ENCODE results near the gene IPO13. TPM values are rescaled to one million over a fixed set of nuclear protein-coding genes. Genes with fewer than 3 reads are reported as not detected.

The IPO13 gene
- total and polyA plus RNA-seq, 9 donors, result 8.6 to 30.3 (median 20.8) TPM

GRCh38 chr1:43938892-43939587 lies 7.7 kb upstream of the IPO13 start:
- no peaks in the 10 kb centered on the region for H3K9me3 ChIP-seq
- no peak for DNase-seq
- no peaks in the 10 kb centered on the region for H3K27me3 ChIP-seq
- no peaks in the 10 kb centered on the region for H3K4me1 ChIP-seq (ENCODE audit: insufficient read depth)
- no peak for TF ChIP-seq POLR2A (IDR thresholded peaks at IDR 0.05)
- no peaks in the 10 kb centered on the region for H3K36me3 ChIP-seq
- intact Hi-C loops (cut with DNase I), result loop anchor here in 3 of 4 donors (5.0 to 10.0 kb wide), 3 partner anchors 404 to 714 kb away; partner anchors contain the start of gene PTPRF (in 1 of the 3)
- WGBS, 3 donors, result 81 to 86% (median 84%) methylated on average over 3 of the region's 3 CpGs
- no peak overlapping the region for H3K27ac ChIP-seq
- H3K4me3 ChIP-seq, result no peak overlapping the region

GRCh38 chr1:43942411-43942810 lies 4.3 kb upstream of the IPO13 start:
- TF ChIP-seq POLR2A (IDR thresholded peaks at IDR 0.05) (no peak), EP300 (IDR thresholded peaks at IDR 0.05) (no peak), CTCF (IDR thresholded peaks at IDR 0.05) (no peak)
- intact Hi-C loops (cut with DNase I), result no loop called here
- H3K36me3 ChIP-seq, result no peaks in the 10 kb centered on the region
- 86 to 94% (median 90%) methylated on average over 3 of the region's 3 CpGs for WGBS, 3 donors
- no peak overlapping the region for H3K4me3 ChIP-seq
- no peaks in the 10 kb centered on the region for H3K27me3 ChIP-seq
- DNase-seq, result no peak
- no peak overlapping the region for H3K27ac ChIP-seq
- peaks cover under 1% of the 10 kb centered on the region for H3K4me1 ChIP-seq (ENCODE audit: insufficient read depth)
- no peaks in the 10 kb centered on the region for H3K9me3 ChIP-seq

GRCh38 chr1:43944860-43945259 lies 1.9 kb upstream of the IPO13 start:
- 97 to 100% (median 100%) methylated on average over 1 of the region's 1 CpG for WGBS, 3 donors
- H3K27me3 ChIP-seq, result no peaks in the 10 kb centered on the region

GRCh38 chr1:43945674-43946235 lies 995 bp upstream of the IPO13 start:
- H3K9me3 ChIP-seq, result no peaks in the 10 kb centered on the region
- H3K4me3 ChIP-seq, result peak overlapping the region; percentile 82
- WGBS, 3 donors, result 4 to 13% (median 4%) methylated on average over 3 of the region's 3 CpGs
- TF ChIP-seq EP300 (IDR thresholded peaks at IDR 0.05), result no peak
- no peak for TF ChIP-seq POLR2A (IDR thresholded peaks at IDR 0.05)
- no peak for TF ChIP-seq CTCF (IDR thresholded peaks at IDR 0.05)
- intact Hi-C loops (cut with DNase I), result no loop called here
- H3K4me1 ChIP-seq (ENCODE audit: insufficient read depth), result peaks cover 9% of the 10 kb centered on the region
- H3K27ac ChIP-seq, result peak overlapping the region in 1 of 2 donors; percentile 98
- H3K36me3 ChIP-seq, result no peaks in the 10 kb centered on the region
- no peak for DNase-seq
- no peaks in the 10 kb centered on the region for H3K27me3 ChIP-seq

More at GRCh38 chr1:43944860-43945259, 1.9 kb upstream of the IPO13 start:
- no peak for TF ChIP-seq CTCF (IDR thresholded peaks at IDR 0.05)
- TF ChIP-seq POLR2A (IDR thresholded peaks at IDR 0.05), result no peak
- TF ChIP-seq EP300 (IDR thresholded peaks at IDR 0.05), result no peak
- no peak overlapping the region for H3K27ac ChIP-seq
- peaks cover 9% of the 10 kb centered on the region for H3K4me1 ChIP-seq (ENCODE audit: insufficient read depth)
- no peaks in the 10 kb centered on the region for H3K9me3 ChIP-seq
- no peak overlapping the region for H3K4me3 ChIP-seq
- intact Hi-C loops (cut with DNase I), result no loop called here
- H3K36me3 ChIP-seq, result no peaks in the 10 kb centered on the region
- DNase-seq, result no peak
